Measurements from ENCODE around the gene TAS1R3.

DNA sequence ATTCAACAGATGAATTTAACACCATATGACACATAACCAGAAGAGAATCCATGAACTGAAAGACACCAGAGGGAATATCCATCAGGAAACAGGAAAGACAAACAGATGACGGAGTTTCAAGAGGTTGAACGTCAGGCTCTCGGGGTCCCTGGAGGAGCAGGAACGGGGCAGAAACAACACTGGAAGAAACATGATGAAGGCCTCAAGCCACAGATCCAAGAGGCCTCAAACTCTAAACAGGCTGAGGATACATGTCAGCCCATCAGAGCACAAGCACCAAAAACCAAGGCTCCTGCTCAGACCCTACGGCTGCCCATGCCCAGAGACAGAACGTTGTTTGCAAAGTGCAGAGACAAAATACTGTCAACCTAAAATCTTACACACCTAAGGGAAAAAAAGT, 13.7 kb upstream of the TAS1R3 start:
- TF ChIP-seq, protein P1, sequence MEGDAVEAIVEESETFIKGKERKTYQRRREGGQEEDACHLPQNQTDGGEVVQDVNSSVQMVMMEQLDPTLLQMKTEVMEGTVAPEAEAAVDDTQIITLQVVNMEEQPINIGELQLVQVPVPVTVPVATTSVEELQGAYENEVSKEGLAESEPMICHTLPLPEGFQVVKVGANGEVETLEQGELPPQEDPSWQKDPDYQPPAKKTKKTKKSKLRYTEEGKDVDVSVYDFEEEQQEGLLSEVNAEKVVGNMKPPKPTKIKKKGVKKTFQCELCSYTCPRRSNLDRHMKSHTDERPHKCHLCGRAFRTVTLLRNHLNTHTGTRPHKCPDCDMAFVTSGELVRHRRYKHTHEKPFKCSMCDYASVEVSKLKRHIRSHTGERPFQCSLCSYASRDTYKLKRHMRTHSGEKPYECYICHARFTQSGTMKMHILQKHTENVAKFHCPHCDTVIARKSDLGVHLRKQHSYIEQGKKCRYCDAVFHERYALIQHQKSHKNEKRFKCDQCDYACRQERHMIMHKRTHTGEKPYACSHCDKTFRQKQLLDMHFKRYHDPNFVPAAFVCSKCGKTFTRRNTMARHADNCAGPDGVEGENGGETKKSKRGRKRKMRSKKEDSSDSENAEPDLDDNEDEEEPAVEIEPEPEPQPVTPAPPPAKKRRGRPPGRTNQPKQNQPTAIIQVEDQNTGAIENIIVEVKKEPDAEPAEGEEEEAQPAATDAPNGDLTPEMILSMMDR (IDR thresholded peaks at IDR 0.05; ENCODE audit: insufficient read depth, low read length, poor library complexity, severe bottlenecking): no peak
- no peak for TF ChIP-seq EZH2phosphoT487 (conservative IDR thresholded peaks at IDR 0.05; ENCODE audit: low read length)

Measured in SU-DHL-6 (cell line).